ENCODE measurements around the gene RPUSD1.
A peak's percentile ranks its signal among the peaks of the same experiment; 100 is the strongest.

RPUSD1 gene

GRCh38 chr16:739560-740458, 48.4 kb downstream of the RPUSD1 start:
- Histone ChIP-seq H3K36me3 (ENCODE audit: control insufficient read depth in 1 of 2, insufficient read depth in 2 of 2, low read length in 2 of 2) (peaks cover 16 to 33% of the 10 kb centered on the region in 2 donors), H3K27ac (ENCODE audit: low read depth, low read length) (no peak overlapping the region), H3K9me3 (ENCODE audit: control insufficient read depth in 1 of 2, low read length in 2 of 2) (no peaks in the 10 kb centered on the region), H3K4me1 (ENCODE audit: control insufficient read depth in 1 of 2, insufficient read depth in 2 of 2, low read length in 2 of 2) (peaks cover 4 to 11% of the 10 kb centered on the region in 2 donors), H3K27me3 (ENCODE audit: control insufficient read depth in 1 of 2, insufficient read depth in 2 of 2, low read length in 2 of 2) (no peaks in the 10 kb centered on the region), H3K9ac (ENCODE audit: low read depth in 1 of 2, low read length in 2 of 2) (peak overlapping the region; percentile 74 to 88), H3K4me3 (ENCODE audit: low read depth in 1 of 2, low read length in 2 of 2) (peak overlapping the region; percentile 80 to 83)

DNA sequence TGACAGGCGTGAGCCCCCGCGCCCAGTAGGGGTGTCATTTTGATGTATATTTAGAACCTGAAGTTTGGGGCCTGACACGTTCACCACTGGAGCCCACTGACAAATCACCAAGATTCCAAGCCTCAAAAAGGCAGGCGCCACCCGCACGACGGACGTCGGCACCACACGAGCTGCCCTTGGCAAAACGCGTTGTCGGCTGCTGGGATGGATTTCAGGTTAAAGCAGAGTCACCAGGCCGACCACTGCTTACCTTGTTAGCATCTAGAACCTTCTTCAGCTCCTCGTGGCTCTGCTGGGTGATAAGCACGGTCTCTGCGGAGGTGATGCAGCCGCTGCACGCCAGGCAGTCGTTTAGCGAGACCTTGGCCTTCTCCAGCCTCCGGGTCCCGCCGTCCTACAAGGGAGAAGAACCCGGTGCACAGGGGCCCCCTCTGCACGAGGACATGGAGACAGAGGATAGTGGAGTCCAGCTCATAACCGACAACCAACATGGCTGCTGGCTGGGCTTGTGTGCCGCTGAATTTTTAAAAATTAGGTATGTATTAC, 51.2 kb downstream of the RPUSD1 start:
- Histone ChIP-seq H3K27ac (ENCODE audit: low read depth, low read length) (no peak overlapping the region), H3K9me3 (ENCODE audit: control insufficient read depth in 1 of 2, low read length in 2 of 2) (no peaks in the 10 kb centered on the region), H3K4me1 (ENCODE audit: control insufficient read depth in 1 of 2, insufficient read depth in 2 of 2, low read length in 2 of 2) (peaks cover 4 to 11% of the 10 kb centered on the region in 2 donors), H3K4me3 (ENCODE audit: low read depth in 1 of 2, low read length in 2 of 2) (no peak overlapping the region), H3K9ac (ENCODE audit: low read depth in 1 of 2, low read length in 2 of 2) (no peak overlapping the region), H3K27me3 (ENCODE audit: control insufficient read depth in 1 of 2, insufficient read depth in 2 of 2, low read length in 2 of 2) (no peaks in the 10 kb centered on the region), H3K36me3 (ENCODE audit: control insufficient read depth in 1 of 2, insufficient read depth in 2 of 2, low read length in 2 of 2) (peaks cover 28 to 56% of the 10 kb centered on the region in 2 donors)

DNA sequence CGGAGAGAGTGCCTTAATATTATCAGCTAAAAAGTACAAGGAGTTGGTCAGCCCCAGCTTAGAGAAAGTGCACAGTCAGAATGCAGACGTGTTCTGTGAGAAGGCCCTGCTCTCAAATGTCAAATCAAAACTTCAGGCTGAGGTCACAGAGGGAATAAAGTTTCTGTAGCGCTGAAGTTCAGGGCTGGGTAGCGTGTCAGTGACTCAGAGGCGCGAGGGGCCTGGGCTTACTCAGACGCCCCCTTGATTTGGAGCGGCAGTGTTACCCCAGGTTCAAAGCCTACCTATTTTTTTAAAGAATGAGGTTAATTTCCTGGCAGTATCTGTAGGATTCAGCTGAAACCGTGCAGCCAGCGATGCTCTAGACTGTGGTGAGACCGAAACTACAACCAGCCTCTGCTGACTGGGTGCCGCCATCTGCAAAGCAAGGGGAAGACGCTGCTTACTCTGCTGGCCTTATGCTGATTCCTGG, 52.2 kb downstream of the RPUSD1 start:
- Histone ChIP-seq H3K36me3 (ENCODE audit: control insufficient read depth in 1 of 2, insufficient read depth in 2 of 2, low read length in 2 of 2) (peaks cover 34 to 56% of the 10 kb centered on the region in 2 donors), H3K27ac (ENCODE audit: low read depth, low read length) (no peak overlapping the region), H3K4me1 (ENCODE audit: control insufficient read depth in 1 of 2, insufficient read depth in 2 of 2, low read length in 2 of 2) (peaks cover 4 to 11% of the 10 kb centered on the region in 2 donors), H3K27me3 (ENCODE audit: control insufficient read depth in 1 of 2, insufficient read depth in 2 of 2, low read length in 2 of 2) (no peaks in the 10 kb centered on the region), H3K4me3 (ENCODE audit: low read depth in 1 of 2, low read length in 2 of 2) (no peak overlapping the region), H3K9ac (ENCODE audit: low read depth in 1 of 2, low read length in 2 of 2) (no peak overlapping the region), H3K9me3 (ENCODE audit: control insufficient read depth in 1 of 2, low read length in 2 of 2) (no peaks in the 10 kb centered on the region)

- no peak overlapping the region for H3K9ac ChIP-seq (ENCODE audit: low read depth in 1 of 2, low read length in 2 of 2)
- peaks cover 4 to 9% of the 10 kb centered on the region in 2 donors for H3K4me1 ChIP-seq (ENCODE audit: control insufficient read depth in 1 of 2, insufficient read depth in 2 of 2, low read length in 2 of 2)
- no peak overlapping the region for H3K4me3 ChIP-seq (ENCODE audit: low read depth in 1 of 2, low read length in 2 of 2)
- H3K9me3 ChIP-seq (ENCODE audit: control insufficient read depth in 1 of 2, low read length in 2 of 2), result no peaks in the 10 kb centered on the region
- H3K27ac ChIP-seq (ENCODE audit: low read depth, low read length), result no peak overlapping the region
- H3K36me3 ChIP-seq (ENCODE audit: control insufficient read depth in 1 of 2, insufficient read depth in 2 of 2, low read length in 2 of 2), result peaks cover 34 to 56% of the 10 kb centered on the region in 2 donors
- H3K27me3 ChIP-seq (ENCODE audit: control insufficient read depth in 1 of 2, insufficient read depth in 2 of 2, low read length in 2 of 2), result no peaks in the 10 kb centered on the region
Observed at GRCh38 chr16:734981-735881, 53.0 kb downstream of the RPUSD1 start.

Measured in duodenal mucosa (tissue), 2 donors.